OCI-LY3 (cell line): ENCODE results near the gene FANCC.

ENCODE experiments used
- EZH2phosphoT487 ChIP-seq: fragments of 200-600 bp; shearing (Covaris generic); IDR thresholded peaks from 2 replicates; pipeline ENCODE4 v1.6.1; 2018; ENCODE audit warnings: antibody characterized with exemption, mixed run types, low read depth
- TF ChIP-seq, protein P1 (sequence below): fragments of 200-600, 300-600 bp; sonication (generic); IDR thresholded peaks from 2 replicates; pipeline ENCODE4 v1.5.1; 2014; ENCODE audit warnings: antibody characterized with exemption, low read length, low read depth

DNA sequence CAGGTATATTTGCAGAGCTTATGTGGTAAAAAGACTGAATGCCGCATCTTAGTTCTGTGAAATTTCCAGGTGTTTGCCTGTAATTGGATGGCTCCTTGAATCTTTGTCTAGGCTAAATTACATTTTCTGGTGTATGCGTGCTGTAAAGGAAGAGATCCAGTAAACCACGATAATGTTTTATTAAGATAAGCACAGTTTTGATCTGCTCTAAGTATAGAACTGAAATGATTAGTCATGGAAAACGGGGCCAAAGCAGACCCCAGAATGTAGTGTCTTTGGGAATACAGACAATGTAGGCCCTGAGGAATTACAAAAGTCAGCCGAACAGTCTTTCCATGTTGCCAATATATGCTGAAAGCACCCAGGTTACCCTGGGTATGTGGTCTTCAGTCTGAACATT, 257.3 kb downstream of the FANCC start:
- TF ChIP-seq, protein P1, sequence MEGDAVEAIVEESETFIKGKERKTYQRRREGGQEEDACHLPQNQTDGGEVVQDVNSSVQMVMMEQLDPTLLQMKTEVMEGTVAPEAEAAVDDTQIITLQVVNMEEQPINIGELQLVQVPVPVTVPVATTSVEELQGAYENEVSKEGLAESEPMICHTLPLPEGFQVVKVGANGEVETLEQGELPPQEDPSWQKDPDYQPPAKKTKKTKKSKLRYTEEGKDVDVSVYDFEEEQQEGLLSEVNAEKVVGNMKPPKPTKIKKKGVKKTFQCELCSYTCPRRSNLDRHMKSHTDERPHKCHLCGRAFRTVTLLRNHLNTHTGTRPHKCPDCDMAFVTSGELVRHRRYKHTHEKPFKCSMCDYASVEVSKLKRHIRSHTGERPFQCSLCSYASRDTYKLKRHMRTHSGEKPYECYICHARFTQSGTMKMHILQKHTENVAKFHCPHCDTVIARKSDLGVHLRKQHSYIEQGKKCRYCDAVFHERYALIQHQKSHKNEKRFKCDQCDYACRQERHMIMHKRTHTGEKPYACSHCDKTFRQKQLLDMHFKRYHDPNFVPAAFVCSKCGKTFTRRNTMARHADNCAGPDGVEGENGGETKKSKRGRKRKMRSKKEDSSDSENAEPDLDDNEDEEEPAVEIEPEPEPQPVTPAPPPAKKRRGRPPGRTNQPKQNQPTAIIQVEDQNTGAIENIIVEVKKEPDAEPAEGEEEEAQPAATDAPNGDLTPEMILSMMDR: no peak
- no peak for TF ChIP-seq EZH2phosphoT487
